Tibial nerve (tissue), 4 donors: ENCODE measurements around the gene OLFM1.

Experiments
- EP300 ChIP-seq, 2 donors: sonication (generic); formaldehyde crosslinking; IDR thresholded peaks; one replicate each; pipeline ENCODE4 v1.6.1; 2017; ENCODE audit warnings: antibody characterized with exemption in 2 of 2, mild to moderate bottlenecking in 1 of 2
- POLR2A ChIP-seq, 2 donors: fragments of 450-650 bp; IDR thresholded peaks; one replicate each; pipeline ENCODE4 v1.6.1; 2017; ENCODE audit warnings: antibody characterized with exemption in 2 of 2, mild to moderate bottlenecking in 2 of 2, moderate library complexity in 2 of 2
- TF ChIP-seq, protein P1 (sequence below), 5 experiments: fragments of 200-600 bp in 3 of 5; fragments of 450-650 bp in 2 of 5; sonication (generic) in 3 of 5; IDR thresholded peaks; one replicate each; pipeline ENCODE4 v1.5.1; 2016 to 2019; ENCODE audit warnings: antibody characterized with exemption in 5 of 5, mild to moderate bottlenecking in 3 of 5, moderate library complexity in 2 of 5

DNA sequence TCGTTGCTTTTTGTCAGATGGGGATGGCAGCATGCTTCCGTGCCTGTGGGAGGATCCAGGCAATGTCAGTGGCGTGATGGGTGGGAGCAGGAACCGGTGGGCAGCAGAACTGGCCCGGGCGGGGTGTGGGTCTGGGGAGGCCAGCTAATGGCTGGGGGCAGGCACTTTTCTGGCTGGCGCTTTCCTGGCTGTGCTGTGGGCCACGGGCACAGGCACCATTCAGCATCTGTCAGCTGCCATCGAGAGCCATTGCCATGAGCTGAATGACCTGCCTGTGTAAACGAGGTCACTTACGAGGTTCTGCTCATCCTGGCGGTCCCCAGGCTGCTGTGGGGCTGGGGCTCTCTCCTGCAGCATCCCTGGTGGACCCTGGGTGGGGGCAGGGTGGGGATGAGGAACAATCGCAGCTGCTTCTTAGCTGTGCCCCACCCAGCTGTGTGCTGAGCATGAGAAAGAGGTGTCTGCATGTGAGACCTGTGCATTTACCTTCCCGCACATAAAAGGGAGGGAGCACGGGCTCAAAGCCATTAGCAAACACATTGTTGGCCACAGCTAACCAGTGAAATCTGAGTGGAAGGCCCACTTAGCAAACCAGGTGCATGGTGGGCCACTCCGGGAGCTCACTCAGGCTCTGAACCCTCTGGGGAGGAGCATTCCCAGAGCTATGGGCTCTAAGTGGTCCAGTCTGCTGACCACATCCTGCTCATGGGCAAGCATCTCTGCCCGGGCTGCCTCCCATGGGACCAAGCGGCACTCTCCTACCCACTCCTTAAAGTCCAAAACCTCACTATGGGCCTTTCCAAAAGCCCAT lies 41.3 kb upstream of the OLFM1 start:
- TF ChIP-seq POLR2A (IDR thresholded peaks at IDR 0.05), result no peak
- TF ChIP-seq, protein P1, sequence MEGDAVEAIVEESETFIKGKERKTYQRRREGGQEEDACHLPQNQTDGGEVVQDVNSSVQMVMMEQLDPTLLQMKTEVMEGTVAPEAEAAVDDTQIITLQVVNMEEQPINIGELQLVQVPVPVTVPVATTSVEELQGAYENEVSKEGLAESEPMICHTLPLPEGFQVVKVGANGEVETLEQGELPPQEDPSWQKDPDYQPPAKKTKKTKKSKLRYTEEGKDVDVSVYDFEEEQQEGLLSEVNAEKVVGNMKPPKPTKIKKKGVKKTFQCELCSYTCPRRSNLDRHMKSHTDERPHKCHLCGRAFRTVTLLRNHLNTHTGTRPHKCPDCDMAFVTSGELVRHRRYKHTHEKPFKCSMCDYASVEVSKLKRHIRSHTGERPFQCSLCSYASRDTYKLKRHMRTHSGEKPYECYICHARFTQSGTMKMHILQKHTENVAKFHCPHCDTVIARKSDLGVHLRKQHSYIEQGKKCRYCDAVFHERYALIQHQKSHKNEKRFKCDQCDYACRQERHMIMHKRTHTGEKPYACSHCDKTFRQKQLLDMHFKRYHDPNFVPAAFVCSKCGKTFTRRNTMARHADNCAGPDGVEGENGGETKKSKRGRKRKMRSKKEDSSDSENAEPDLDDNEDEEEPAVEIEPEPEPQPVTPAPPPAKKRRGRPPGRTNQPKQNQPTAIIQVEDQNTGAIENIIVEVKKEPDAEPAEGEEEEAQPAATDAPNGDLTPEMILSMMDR (IDR thresholded peaks at IDR 0.05), result no peak
- TF ChIP-seq EP300 (IDR thresholded peaks at IDR 0.05), result no peak
